HCT116 (cell line): ENCODE results near the gene PRSS53. TPM values are rescaled to one million over a fixed set of nuclear protein-coding genes. Genes with fewer than 3 reads are reported as not detected.
"Not testable (repeated sequence)": the region's sequence is repeated elsewhere in the genome, so short reads cannot be mapped to it uniquely, and the experiment has no call there.

Experiments
- ATAC-seq: fragments of 200-7000 bp; cut with Tn5 transposase; 2 replicates; pipeline ENCODE4 v1.9.1; 2020; ENCODE audit warnings: mild to moderate bottlenecking, moderate library complexity
- BruUV-seq: library from RNA; stranded (reverse); fragments of 400-500 nt; replicated peaks from 2 replicates; lab custom pipeline; 2021; lab: Mats Ljungman, UMichigan
- CTCF ChIA-PET: fragments of 300-600 bp; sonication (Branson Sonifier 250); formaldehyde crosslinking; loops from one replicate; lab custom pipeline; 2021; ENCODE audit warnings: antibody characterized with exemption; lab: Charles Lee
- POLR2A ChIA-PET: fragments of 300-600, 350-600 bp; sonication (Branson Sonifier 250); formaldehyde crosslinking; loops from one replicate; lab custom pipeline; 2021; ENCODE audit warnings: antibody characterized with exemption; lab: Charles Lee
- RAD21 ChIA-PET, 2 experiments: fragments of 300-600 bp; sonication (Branson Sonifier 250); formaldehyde crosslinking; loops; one replicate each; lab custom pipeline; 2023; ENCODE audit warnings: low total read pairs in 2 of 2; ENCODE audit not compliant: uncharacterized antibody in 2 of 2, unreplicated experiment in 2 of 2, low non-redundant PET in 1 of 2; lab: Charles Lee
- DNase-seq: peaks from one replicate; pipeline ENCODE4 v3.0.0-alpha.2; 2010; ENCODE audit warnings: low read depth, low spot score
- H2AFZ ChIP-seq: fragments of 200-600 bp; shearing (Covaris generic), sonication (generic); 2 replicates; pipeline ENCODE4 v1.6.1; 2017; ENCODE audit warnings: low read depth, mixed run types, mixed read lengths, antibody characterized with exemption, low read length; ENCODE audit not compliant: poor library complexity, severe bottlenecking
- H3K27ac ChIP-seq: 2 replicates; pipeline ENCODE4 v1.5.1; 2012; ENCODE audit warnings: low read depth, low read length
- H3K27me3 ChIP-seq: fragments of 200-600 bp; sonication (generic); 2 replicates; pipeline ENCODE4 v1.6.1; 2016; ENCODE audit warnings: mixed run types, low read length, mixed read lengths; ENCODE audit not compliant: insufficient read depth
- H3K36me3 ChIP-seq, 2 experiments: fragments of 200-500 bp in 1 of 2; fragments of 200-600 bp in 1 of 2; sonication (Bioruptor generic) in 1 of 2; sonication (generic) in 1 of 2; 2 replicates each; pipeline versions ENCODE4 v1.5.1 to v1.6.1; 2014 to 2016; ENCODE audit warnings: low read length in 2 of 2, inconsistent platforms in 1 of 2, mixed read lengths in 1 of 2, mixed run types in 1 of 2; ENCODE audit not compliant: insufficient read depth in 2 of 2, control insufficient read depth in 1 of 2
- H3K4me1 ChIP-seq, 2 experiments: fragments of 200-600 bp in 1 of 2; sonication (generic) in 1 of 2; 2 replicates each; pipeline versions ENCODE4 v1.5.1 to v1.6.1; 2012 to 2017; ENCODE audit warnings: low read length in 2 of 2, inconsistent platforms in 1 of 2, mild to moderate bottlenecking in 1 of 2, mixed read lengths in 1 of 2, mixed run types in 1 of 2, moderate library complexity in 1 of 2; ENCODE audit not compliant: insufficient read depth in 2 of 2, control insufficient read depth in 1 of 2
- H3K4me2 ChIP-seq: fragments of 200-600 bp; sonication (generic); 2 replicates; pipeline ENCODE4 v1.6.1; 2017; ENCODE audit warnings: mixed run types, low read length, mixed read lengths
- H3K4me3 ChIP-seq, 2 experiments: fragments of 200-600 bp in 1 of 2; sonication (generic) in 1 of 2; replicated peaks in 1 of 2; 2 replicates each; pipeline ENCODE4 v1.5.1; 2011 to 2016; ENCODE audit warnings: low read length in 2 of 2, control low read depth in 1 of 2, low read depth in 1 of 2, mild to moderate bottlenecking in 1 of 2, mixed read lengths in 1 of 2, mixed run types in 1 of 2
- H3K79me2 ChIP-seq: fragments of 200-600 bp; sonication (generic); 2 replicates; pipeline ENCODE4 v1.6.1; 2017; ENCODE audit warnings: mild to moderate bottlenecking, mixed run types, low read length, moderate library complexity, mixed read lengths; ENCODE audit not compliant: insufficient read depth
- H3K9ac ChIP-seq: fragments of 200-600 bp; sonication (generic); 2 replicates; pipeline ENCODE4 v1.6.1; 2016; ENCODE audit warnings: low read length, mixed read lengths
- H3K9me2 ChIP-seq: fragments of 200-600 bp; sonication (generic), shearing (Covaris generic); 2 replicates; pipeline ENCODE4 v1.6.1; 2017; ENCODE audit warnings: mixed run types, mild to moderate bottlenecking, moderate library complexity; ENCODE audit not compliant: insufficient read depth
- H3K9me3 ChIP-seq, 2 experiments: fragments of 200-500 bp in 1 of 2; fragments of 200-600 bp in 1 of 2; sonication (Bioruptor generic) in 1 of 2; sonication (generic) in 1 of 2; 2 replicates each; pipeline ENCODE4 v1.6.1; 2014 to 2017; ENCODE audit warnings: low read length in 2 of 2, mixed read lengths in 2 of 2, inconsistent platforms in 1 of 2, low read depth in 1 of 2, mild to moderate bottlenecking in 1 of 2, mixed run types in 1 of 2, moderate library complexity in 1 of 2; ENCODE audit not compliant: control insufficient read depth in 1 of 2, insufficient read depth in 1 of 2
- H4K20me1 ChIP-seq: fragments of 200-600 bp; sonication (generic), shearing (Covaris generic); 2 replicates; pipeline ENCODE4 v1.6.1; 2017; ENCODE audit warnings: mixed run types, mild to moderate bottlenecking, moderate library complexity; ENCODE audit not compliant: insufficient read depth
- CBX3 ChIP-seq: IDR thresholded peaks from 2 replicates; pipeline ENCODE4 v1.6.1; 2012; ENCODE audit warnings: low read depth
- CEBPB ChIP-seq: IDR thresholded peaks from 2 replicates; pipeline ENCODE4 v1.6.1; 2012; ENCODE audit warnings: low read depth
- CTCF ChIP-seq, 3 experiments: fragments of 200-600 bp in 1 of 3; sonication (generic) in 1 of 3; IDR thresholded peaks in 2 of 3; conservative IDR thresholded peaks in 1 of 3; 2 replicates each; pipeline ENCODE4 v1.5.1; 2012 to 2017; ENCODE audit warnings: low read depth in 2 of 3, low read length in 2 of 3, antibody characterized with exemption in 1 of 3, borderline replicate concordance in 1 of 3, control low read depth in 1 of 3, mild to moderate bottlenecking in 1 of 3, mixed read lengths in 1 of 3, mixed run types in 1 of 3, moderate library complexity in 1 of 3; ENCODE audit not compliant: insufficient read depth in 1 of 3
- EGR1 ChIP-seq: IDR thresholded peaks from 2 replicates; pipeline ENCODE4 v1.6.1; 2012; ENCODE audit warnings: low read depth
- EZH2phosphoT487 ChIP-seq: fragments of 200-600 bp; IDR thresholded peaks from 2 replicates; pipeline ENCODE4 v1.6.1; 2018; ENCODE audit warnings: antibody characterized with exemption, borderline replicate concordance
- FOSL1 ChIP-seq: IDR thresholded peaks from 2 replicates; pipeline ENCODE4 v1.6.1; 2012; ENCODE audit warnings: low read depth
- POLR2AphosphoS5 ChIP-seq: IDR thresholded peaks from 2 replicates; pipeline ENCODE4 v1.6.1; 2011; ENCODE audit warnings: mild to moderate bottlenecking, low read depth, low read length, moderate library complexity
- RAD21 ChIP-seq: IDR thresholded peaks from 2 replicates; pipeline ENCODE4 v1.6.1; 2012; ENCODE audit warnings: low read depth, mild to moderate bottlenecking
- SIN3A ChIP-seq: IDR thresholded peaks from 2 replicates; pipeline ENCODE4 v1.6.1; 2012; ENCODE audit warnings: low read depth
- SP1 ChIP-seq: IDR thresholded peaks from 2 replicates; pipeline ENCODE4 v1.6.1; 2012; ENCODE audit warnings: low read depth
- intact Hi-C: fragments of 100-400 bp; cut with micrococcal nuclease; formaldehyde crosslinking; loops from 2 replicates; pipeline ENCODE4 v1.10.0; 2022
- total RNA-seq: library from RNA; stranded (reverse); gene quantifications from one replicate; pipeline ENCODE4 v1.2.1, GENCODE V29; 2021; ENCODE audit not compliant: unreplicated experiment

Gene PRSS53
- total RNA-seq, 1 experiment from 2014 or later, result 11.6 TPM

GRCh38 chr16:31105677-31106213 is 17.0 kb upstream of the PRSS53 start (continued):
- TF ChIP-seq CTCF (IDR thresholded peaks at IDR 0.05 in 2 of 3, conservative IDR thresholded peaks at IDR 0.05 in 1 of 3; ENCODE audit: borderline replicate concordance in 1 of 3, insufficient read depth in 1 of 3, low read depth in 2 of 3, low read length in 2 of 3) (peak; percentile 38 to 84 (median 58); a peak in 5 of 6 replicates), FOSL1 (no peak), SP1 (no peak), POLR2AphosphoS5 (peak; percentile 40; the same call in 1 of the 2 replicates), RAD21 (peak; percentile 51), CBX3 (no peak), CEBPB (no peak), SIN3A (no peak), EGR1 (no peak), EZH2phosphoT487 (no peak)

- H3K4me2 ChIP-seq, result peak overlapping the region; percentile 17; the same call in 1 of the 2 replicates
- H3K79me2 ChIP-seq, H2AFZ ChIP-seq, ATAC-seq, H3K4me3 ChIP-seq, H3K9me3 ChIP-seq, H3K9ac ChIP-seq, DNase-seq, intact Hi-C loops, H4K20me1 ChIP-seq, H3K9me2 ChIP-seq, H3K36me3 ChIP-seq, H3K27me3 ChIP-seq, BruUV-seq, H3K27ac ChIP-seq: not testable (repeated sequence)
- RAD21 ChIA-PET, result interaction anchor here in 1 of 2 experiments (0.6 to 0.7 kb wide), 2 partner anchors 10 to 244 kb away, joined by 3 to 4 read pairs; no protein-coding TSS in a partner anchor
- POLR2A ChIA-PET, result interaction anchor here (0.6 to 3.5 kb wide), 3 partner anchors 16 to 70 kb away, joined by 4 to 14 read pairs (median 5); partner anchors contain the start of genes KAT8, ZNF646 and ZNF668
- CTCF ChIA-PET, result interaction anchor here (1.5 to 2.2 kb wide), 2 partner anchors 41 to 116 kb away, joined by 3 to 7 read pairs; partner anchors contain the start of gene HSD3B7
- H3K4me1 ChIP-seq, result peaks cover 11 to 18% of the 10 kb centered on the region in 2 experiments; a peak in 3 of 4 replicates
Measured at GRCh38 chr16:31100876-31101641, 12.3 kb upstream of the PRSS53 start.
